HepG2 (cell line): ENCODE results near the gene ANAPC16. TPM values are rescaled to one million over a fixed set of nuclear protein-coding genes. Genes with fewer than 3 reads are reported as not detected.

Experiments used
- GPBP1L1 ChIP-seq: sonication (generic); formaldehyde crosslinking; IDR thresholded peaks from 2 replicates; pipeline ENCODE4 v1.5.0; 2020; ENCODE audit warnings: mild to moderate bottlenecking, missing genetic modification reagents
- HNRNPL ChIP-seq: fragments of 200-400 bp; formaldehyde crosslinking; IDR thresholded peaks from 2 replicates; pipeline ENCODE4 v1.6.1; 2017; ENCODE audit warnings: mild to moderate bottlenecking, low read depth, low read length
- JUNB ChIP-seq: sonication (generic); formaldehyde crosslinking; IDR thresholded peaks from 2 replicates; pipeline ENCODE4 v1.8.0; 2022; ENCODE audit warnings: missing genetic modification reagents, mild to moderate bottlenecking, borderline replicate concordance
- MTA1 ChIP-seq: sonication (generic); formaldehyde crosslinking; IDR thresholded peaks from 2 replicates; pipeline ENCODE4 v1.4.0; 2020; ENCODE audit warnings: missing genetic modification reagents, mild to moderate bottlenecking, borderline replicate concordance
- NAIF1 ChIP-seq: sonication (generic); formaldehyde crosslinking; IDR thresholded peaks from 2 replicates; pipeline ENCODE4 v1.5.0; 2020; ENCODE audit warnings: mild to moderate bottlenecking, missing genetic modification reagents, borderline replicate concordance
- ZBTB42 ChIP-seq: sonication (generic); formaldehyde crosslinking; IDR thresholded peaks from 2 replicates; pipeline ENCODE4 v1.5.0; 2020; ENCODE audit warnings: mild to moderate bottlenecking, missing genetic modification reagents
- ZHX2 ChIP-seq, 2 experiments: sonication (generic) in 1 of 2; formaldehyde crosslinking in 1 of 2; IDR thresholded peaks; 2 replicates each; pipeline versions ENCODE4 v1.6.1 to v1.9.0; 2014 to 2022; ENCODE audit warnings: antibody characterized with exemption in 1 of 2, borderline replicate concordance in 1 of 2, inconsistent platforms in 1 of 2, low read depth in 1 of 2, missing genetic modification reagents in 1 of 2
- ZNF775 ChIP-seq: sonication (generic); formaldehyde crosslinking; IDR thresholded peaks from 2 replicates; pipeline ENCODE4 v1.4.0; 2020; ENCODE audit warnings: missing genetic modification reagents, mild to moderate bottlenecking, moderate library complexity, borderline replicate concordance
- ZNF790 ChIP-seq: sonication (generic); formaldehyde crosslinking; IDR thresholded peaks from 2 replicates; pipeline ENCODE4 v1.8.0; 2022; ENCODE audit warnings: missing genetic modification reagents, mild to moderate bottlenecking, borderline replicate concordance
- polyA plus RNA-seq, 8 experiments: library from polyadenylated mRNA; depleted of rRNA in 3 of 8; stranded (reverse) in 7 of 8; unstranded in 1 of 8; fragments of >200 nt; fragmentation: Illumina TruSeq in 4 of 8; extraction: Trizol in 4 of 8; gene quantifications; 2 replicates each; pipeline versions ENCODE4 v1.2.1 to v1.2.3, GENCODE V29; 2011 to 2016; ENCODE audit warnings: low read depth in 4 of 8, missing spikeins in 1 of 8, mixed read lengths in 1 of 8; ENCODE audit not compliant: insufficient read depth in 1 of 8
- total RNA-seq, 5 experiments: library from RNA; depleted of rRNA; stranded (reverse); fragments of >200 nt; fragmentation: Illumina TruSeq; extraction: Trizol; gene quantifications; 2 replicates each; pipeline ENCODE4 v1.2.3, GENCODE V29; 2016; ENCODE audit warnings: low read depth in 1 of 5
- TF ChIP-seq, protein P1 (sequence below): sonication (generic); formaldehyde crosslinking; IDR thresholded peaks from 2 replicates; pipeline ENCODE4 v1.5.0; 2020; ENCODE audit warnings: mild to moderate bottlenecking, missing genetic modification reagents
- TF ChIP-seq, protein P2 (sequence below): sonication (generic); formaldehyde crosslinking; IDR thresholded peaks from 2 replicates; pipeline ENCODE4 v1.4.0; 2020; ENCODE audit warnings: missing genetic modification reagents, borderline replicate concordance

Gene ANAPC16
- total and polyA plus RNA-seq, 2 of the 13 experiments (the other 11 are each of a cell fraction or from before 2014, with no cell fraction given): 74.8 to 89.4 TPM

GRCh38 chr10:72276421-72277339, 60.9 kb downstream of the ANAPC16 start (continued):
- TF ChIP-seq ZHX2 (IDR thresholded peaks at IDR 0.05; ENCODE audit: low read depth) (no peak), ZHX2 (CRISPR knock-in tag; IDR thresholded peaks at IDR 0.05; ENCODE audit: borderline replicate concordance) (no peak), MTA1 (CRISPR knock-in tag) (peak; percentile 74; the same call in 1 of the 2 replicates), ZNF775 (CRISPR knock-in tag) (no peak), ZBTB42 (CRISPR knock-in tag) (0 out of 2 replicates have a peak, but pooled peaks have one; percentile 39), ZNF790 (CRISPR knock-in tag) (0 out of 2 replicates have a peak, but pooled peaks have one; percentile 41), GPBP1L1 (no peak), JUNB (peak; percentile 70; the same call in 1 of the 2 replicates), NAIF1 (CRISPR knock-in tag) (peak; percentile 61; the same call in 1 of the 2 replicates), HNRNPL (no peak; the same call in 1 of the 2 replicates)
- TF ChIP-seq, protein P1, sequence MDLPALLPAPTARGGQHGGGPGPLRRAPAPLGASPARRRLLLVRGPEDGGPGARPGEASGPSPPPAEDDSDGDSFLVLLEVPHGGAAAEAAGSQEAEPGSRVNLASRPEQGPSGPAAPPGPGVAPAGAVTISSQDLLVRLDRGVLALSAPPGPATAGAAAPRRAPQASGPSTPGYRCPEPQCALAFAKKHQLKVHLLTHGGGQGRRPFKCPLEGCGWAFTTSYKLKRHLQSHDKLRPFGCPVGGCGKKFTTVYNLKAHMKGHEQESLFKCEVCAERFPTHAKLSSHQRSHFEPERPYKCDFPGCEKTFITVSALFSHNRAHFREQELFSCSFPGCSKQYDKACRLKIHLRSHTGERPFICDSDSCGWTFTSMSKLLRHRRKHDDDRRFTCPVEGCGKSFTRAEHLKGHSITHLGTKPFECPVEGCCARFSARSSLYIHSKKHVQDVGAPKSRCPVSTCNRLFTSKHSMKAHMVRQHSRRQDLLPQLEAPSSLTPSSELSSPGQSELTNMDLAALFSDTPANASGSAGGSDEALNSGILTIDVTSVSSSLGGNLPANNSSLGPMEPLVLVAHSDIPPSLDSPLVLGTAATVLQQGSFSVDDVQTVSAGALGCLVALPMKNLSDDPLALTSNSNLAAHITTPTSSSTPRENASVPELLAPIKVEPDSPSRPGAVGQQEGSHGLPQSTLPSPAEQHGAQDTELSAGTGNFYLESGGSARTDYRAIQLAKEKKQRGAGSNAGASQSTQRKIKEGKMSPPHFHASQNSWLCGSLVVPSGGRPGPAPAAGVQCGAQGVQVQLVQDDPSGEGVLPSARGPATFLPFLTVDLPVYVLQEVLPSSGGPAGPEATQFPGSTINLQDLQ (CRISPR knock-in tag): peak; percentile 65; the same call in 1 of the 2 replicates
- TF ChIP-seq, protein P2, sequence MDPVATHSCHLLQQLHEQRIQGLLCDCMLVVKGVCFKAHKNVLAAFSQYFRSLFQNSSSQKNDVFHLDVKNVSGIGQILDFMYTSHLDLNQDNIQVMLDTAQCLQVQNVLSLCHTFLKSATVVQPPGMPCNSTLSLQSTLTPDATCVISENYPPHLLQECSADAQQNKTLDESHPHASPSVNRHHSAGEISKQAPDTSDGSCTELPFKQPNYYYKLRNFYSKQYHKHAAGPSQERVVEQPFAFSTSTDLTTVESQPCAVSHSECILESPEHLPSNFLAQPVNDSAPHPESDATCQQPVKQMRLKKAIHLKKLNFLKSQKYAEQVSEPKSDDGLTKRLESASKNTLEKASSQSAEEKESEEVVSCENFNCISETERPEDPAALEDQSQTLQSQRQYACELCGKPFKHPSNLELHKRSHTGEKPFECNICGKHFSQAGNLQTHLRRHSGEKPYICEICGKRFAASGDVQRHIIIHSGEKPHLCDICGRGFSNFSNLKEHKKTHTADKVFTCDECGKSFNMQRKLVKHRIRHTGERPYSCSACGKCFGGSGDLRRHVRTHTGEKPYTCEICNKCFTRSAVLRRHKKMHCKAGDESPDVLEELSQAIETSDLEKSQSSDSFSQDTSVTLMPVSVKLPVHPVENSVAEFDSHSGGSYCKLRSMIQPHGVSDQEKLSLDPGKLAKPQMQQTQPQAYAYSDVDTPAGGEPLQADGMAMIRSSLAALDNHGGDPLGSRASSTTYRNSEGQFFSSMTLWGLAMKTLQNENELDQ: no peak
